ENCODE data around the gene SLC29A1.
A peak's percentile ranks its signal among the peaks of the same experiment; 100 is the strongest.

Gene SLC29A1

GRCh38 chr6:44237813-44238433 is 14.5 kb downstream of the SLC29A1 start:
- no peak for DNase-seq

- no peak for DNase-seq
These were observed 15.4 kb downstream of the SLC29A1 start for GRCh38 chr6:44238687-44239350.

- DNase-seq: no peak
These were observed 19.9 kb downstream of the SLC29A1 start for GRCh38 chr6:44243345-44243744.

GRCh38 chr6:44245391-44245911 is 22.1 kb downstream of the SLC29A1 start:
- DNase-seq: no peak

- no peak for DNase-seq
These were observed 22.7 kb downstream of the SLC29A1 start for GRCh38 chr6:44245912-44246662.

- DNase-seq: peak; percentile 95
These were observed 23.4 kb downstream of the SLC29A1 start, which contains the start of gene HSP90AB1 for GRCh38 chr6:44246663-44247337. Gene HSP90AB1 (plus strand): TSS chr6:44247101. CDS start chr6:44248630, 1,529 bp downstream.

GRCh38 chr6:44247338-44248302 is 24.2 kb downstream of the SLC29A1 start:
- DNase-seq: no peak

- DNase-seq: no peak
These were observed 25.2 kb downstream of the SLC29A1 start for GRCh38 chr6:44248579-44248978.

GRCh38 chr6:44249082-44249748 is 25.8 kb downstream of the SLC29A1 start:
- no peak for DNase-seq

GRCh38 chr6:44250067-44250717 is 26.8 kb downstream of the SLC29A1 start:
- no peak for DNase-seq

- DNase-seq: no peak
These were observed 27.3 kb downstream of the SLC29A1 start for GRCh38 chr6:44250718-44251123.

- DNase-seq: no peak
These were observed 28.5 kb downstream of the SLC29A1 start for GRCh38 chr6:44251576-44252524.

GRCh38 chr6:44253307-44254101 is 30.1 kb downstream of the SLC29A1 start:
- peak; percentile 56 for DNase-seq

- peak; percentile 48 for DNase-seq
These were observed 31.1 kb downstream of the SLC29A1 start for GRCh38 chr6:44254191-44255104.

GRCh38 chr6:44255105-44255808 is 31.9 kb downstream of the SLC29A1 start:
- DNase-seq: no peak

- no peak for DNase-seq
These were observed 32.7 kb downstream of the SLC29A1 start for GRCh38 chr6:44255871-44256774.

All from DMS 273 treated with DMSO at 0.1 percent for 48 hours (cell line).